ENCODE results near the gene KRT8.

GRCh38 chr12:52901715-52902541 lies 2.9 kb downstream of the KRT8 start:
- TF ChIP-seq ZFX (IDR thresholded peaks at IDR 0.05): no peak
- TF ChIP-seq, protein P1, sequence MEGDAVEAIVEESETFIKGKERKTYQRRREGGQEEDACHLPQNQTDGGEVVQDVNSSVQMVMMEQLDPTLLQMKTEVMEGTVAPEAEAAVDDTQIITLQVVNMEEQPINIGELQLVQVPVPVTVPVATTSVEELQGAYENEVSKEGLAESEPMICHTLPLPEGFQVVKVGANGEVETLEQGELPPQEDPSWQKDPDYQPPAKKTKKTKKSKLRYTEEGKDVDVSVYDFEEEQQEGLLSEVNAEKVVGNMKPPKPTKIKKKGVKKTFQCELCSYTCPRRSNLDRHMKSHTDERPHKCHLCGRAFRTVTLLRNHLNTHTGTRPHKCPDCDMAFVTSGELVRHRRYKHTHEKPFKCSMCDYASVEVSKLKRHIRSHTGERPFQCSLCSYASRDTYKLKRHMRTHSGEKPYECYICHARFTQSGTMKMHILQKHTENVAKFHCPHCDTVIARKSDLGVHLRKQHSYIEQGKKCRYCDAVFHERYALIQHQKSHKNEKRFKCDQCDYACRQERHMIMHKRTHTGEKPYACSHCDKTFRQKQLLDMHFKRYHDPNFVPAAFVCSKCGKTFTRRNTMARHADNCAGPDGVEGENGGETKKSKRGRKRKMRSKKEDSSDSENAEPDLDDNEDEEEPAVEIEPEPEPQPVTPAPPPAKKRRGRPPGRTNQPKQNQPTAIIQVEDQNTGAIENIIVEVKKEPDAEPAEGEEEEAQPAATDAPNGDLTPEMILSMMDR (conservative IDR thresholded peaks at IDR 0.05): no peak
